ENCODE results near the gene MIS18A. TPM values are rescaled to one million over a fixed set of nuclear protein-coding genes. Genes with fewer than 3 reads are reported as not detected.
A peak's percentile ranks its signal among the peaks of the same experiment; 100 is the strongest.
"Not testable (repeated sequence)": the region's sequence is repeated elsewhere in the genome, so short reads cannot be mapped to it uniquely, and the experiment has no call there.

The MIS18A gene
- total RNA-seq, 1 donor from 2014 or later, result 2.6 TPM

GRCh38 chr21:32307706-32308105 lies 28.9 kb upstream of the MIS18A start:
- ATAC-seq (no peak), DNase-seq (no peak)
- intact Hi-C loops (cut with micrococcal nuclease), result no loop called here

GRCh38 chr21:32306021-32306780 lies 27.4 kb upstream of the MIS18A start:
- DNase-seq (no peak), ATAC-seq (peak; percentile 45)
- intact Hi-C loops (cut with micrococcal nuclease), result no loop called here

- intact Hi-C loops (cut with micrococcal nuclease), result no loop called here
- ATAC-seq (no peak), DNase-seq (no peak)
These were observed 26.1 kb upstream of the MIS18A start for GRCh38 chr21:32304998-32305397.

GRCh38 chr21:32303385-32303784 lies 24.5 kb upstream of the MIS18A start:
- intact Hi-C loops (cut with micrococcal nuclease), result no loop called here
- no peak for ATAC-seq
- DNase-seq, result no peak

- intact Hi-C loops (cut with micrococcal nuclease), result no loop called here
- DNase-seq (no peak), ATAC-seq (no peak)
These were observed 23.7 kb upstream of the MIS18A start for GRCh38 chr21:32302560-32302959.

GRCh38 chr21:32301596-32301995 lies 22.7 kb upstream of the MIS18A start:
- intact Hi-C loops (cut with micrococcal nuclease), result no loop called here
- ATAC-seq, result no peak
- DNase-seq, result no peak

- ATAC-seq (no peak), DNase-seq (no peak)
- intact Hi-C loops (cut with micrococcal nuclease), result no loop called here
These were observed 21.4 kb upstream of the MIS18A start for GRCh38 chr21:32300117-32300681.

GRCh38 chr21:32299695-32300094 lies 20.8 kb upstream of the MIS18A start:
- ATAC-seq, result no peak
- intact Hi-C loops (cut with micrococcal nuclease), result no loop called here
- no peak for DNase-seq

- intact Hi-C loops (cut with micrococcal nuclease), result no loop called here
- DNase-seq (no peak), ATAC-seq (peak; percentile 23)
These were observed 19.8 kb upstream of the MIS18A start, which contains the start of gene MRAP for GRCh38 chr21:32298658-32299081. Gene MRAP (plus strand): TSS chr21:32298855. CDS start chr21:32298972, 117 bp downstream.

GRCh38 chr21:32298148-32298559 lies 19.3 kb upstream of the MIS18A start:
- intact Hi-C loops (cut with micrococcal nuclease), result no loop called here
- peak; percentile 77 for ATAC-seq
- DNase-seq, result no peak

- intact Hi-C loops (cut with micrococcal nuclease), result no loop called here
- ATAC-seq (no peak), DNase-seq (no peak)
These were observed 18.6 kb upstream of the MIS18A start for GRCh38 chr21:32297449-32297848.

GRCh38 chr21:32285476-32285875 lies 6.6 kb upstream of the MIS18A start:
- ATAC-seq, result no peak
- no peak for DNase-seq
- intact Hi-C loops (cut with micrococcal nuclease), result no loop called here

GRCh38 chr21:32282992-32283391 lies 4.1 kb upstream of the MIS18A start:
- intact Hi-C loops (cut with micrococcal nuclease), result no loop called here
- DNase-seq, result no peak
- no peak for ATAC-seq

- DNase-seq (no peak), ATAC-seq (no peak)
- intact Hi-C loops (cut with micrococcal nuclease), result no loop called here
These were observed 2.7 kb upstream of the MIS18A start for GRCh38 chr21:32281531-32281930.

GRCh38 chr21:32279377-32279680 lies 480 bp upstream of the MIS18A start:
- intact Hi-C loops (cut with micrococcal nuclease), result no loop called here
- no peak for ATAC-seq

GRCh38 chr21:32278103-32278502 lies 746 bp downstream of the MIS18A start:
- intact Hi-C loops (cut with micrococcal nuclease), result no loop called here
- no peak for ATAC-seq
- no peak for DNase-seq

More at GRCh38 chr21:32279377-32279680, 480 bp upstream of the MIS18A start:
- no peak for DNase-seq

GRCh38 chr21:32276671-32277070 lies 2.2 kb downstream of the MIS18A start:
- no peak for DNase-seq
- ATAC-seq, result no peak
- intact Hi-C loops (cut with micrococcal nuclease), result no loop called here

- ATAC-seq (no peak), DNase-seq (no peak)
- intact Hi-C loops (cut with micrococcal nuclease), result no loop called here
These were observed 8.1 kb downstream of the MIS18A start for GRCh38 chr21:32270748-32271147.

- ATAC-seq; intact Hi-C loops (cut with micrococcal nuclease); DNase-seq: not testable (repeated sequence)
These were observed 13.5 kb downstream of the MIS18A start for GRCh38 chr21:32265321-32265720.

GRCh38 chr21:32261929-32262328 lies 16.9 kb downstream of the MIS18A start:
- no peak for ATAC-seq
- intact Hi-C loops (cut with micrococcal nuclease), result no loop called here
- no peak for DNase-seq

GRCh38 chr21:32260130-32260529 lies 18.7 kb downstream of the MIS18A start:
- intact Hi-C loops (cut with micrococcal nuclease), result no loop called here
- ATAC-seq, result no peak

More at GRCh38 chr21:32260130-32260529, 18.7 kb downstream of the MIS18A start:
- DNase-seq, result no peak
